T-helper 2 cell treated with Interferon-gamma antibody and Interleukin-4, amounts not matched to agents 5 μg/mL and 100 μg/mL, for 36 hours (primary cell): ENCODE results near the gene APBA2.

Experiments
- DNase-seq: peaks from one replicate; pipeline ENCODE4 v3.0.0; 2021; ENCODE audit warnings: low spot score
- H3K27ac Mint-ChIP-seq: one replicate; pipeline ENCODE4 v1.8.0; 2021; ENCODE audit warnings: mild to moderate bottlenecking, mixed read lengths
- H3K27me3 Mint-ChIP-seq: one replicate; pipeline ENCODE4 v1.8.0; 2021; ENCODE audit warnings: low read depth, mixed read lengths
- H3K36me3 Mint-ChIP-seq: one replicate; pipeline ENCODE4 v1.8.0; 2021; ENCODE audit warnings: low read depth, mixed read lengths
- H3K4me1 Mint-ChIP-seq: one replicate; pipeline ENCODE4 v1.8.0; 2021; ENCODE audit warnings: low read depth, mixed read lengths
- H3K4me3 Mint-ChIP-seq: one replicate; pipeline ENCODE4 v1.8.0; 2022; ENCODE audit warnings: mild to moderate bottlenecking, moderate library complexity, mixed read lengths
- H3K9me3 Mint-ChIP-seq: one replicate; pipeline ENCODE4 v1.8.0; 2021; ENCODE audit warnings: mixed read lengths

APBA2 gene

DNA sequence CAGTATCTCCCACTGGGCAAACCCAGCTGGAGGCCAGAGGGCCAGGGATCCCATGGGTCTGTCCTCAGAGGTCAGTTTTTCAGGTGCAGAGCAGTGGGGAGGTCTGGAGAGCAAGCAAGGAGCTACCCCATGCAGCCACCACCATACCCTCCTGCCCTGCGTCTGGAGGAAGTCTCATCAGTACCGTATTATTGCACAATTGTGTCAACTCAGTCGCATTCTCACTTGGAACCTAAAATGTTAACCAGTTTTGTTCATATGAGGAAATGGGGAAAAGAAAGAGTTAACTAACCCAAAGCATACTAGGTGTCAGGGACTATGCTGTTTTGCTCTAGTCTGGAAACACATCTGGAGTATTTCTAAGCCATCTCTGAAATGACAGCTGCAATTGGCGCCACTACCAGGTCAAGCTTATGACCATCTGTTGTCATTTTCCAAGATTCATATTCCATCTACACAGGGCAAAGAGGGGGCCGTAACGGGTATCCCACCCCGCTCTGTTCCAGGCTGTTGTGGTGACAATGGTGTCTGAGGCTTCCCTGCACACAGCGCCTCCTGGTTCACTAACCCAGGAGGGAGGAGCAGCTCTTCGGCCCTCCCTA lies 16.9 kb upstream of the APBA2 start:
- H3K4me1 Mint-ChIP-seq = no peaks in the 10 kb centered on the region
- H3K36me3 Mint-ChIP-seq = no peaks in the 10 kb centered on the region
- no peak overlapping the region for H3K27ac Mint-ChIP-seq
- H3K4me3 Mint-ChIP-seq = no peak overlapping the region
- no peaks in the 10 kb centered on the region for H3K9me3 Mint-ChIP-seq
- DNase-seq = no peak
- H3K27me3 Mint-ChIP-seq = no peaks in the 10 kb centered on the region

DNA sequence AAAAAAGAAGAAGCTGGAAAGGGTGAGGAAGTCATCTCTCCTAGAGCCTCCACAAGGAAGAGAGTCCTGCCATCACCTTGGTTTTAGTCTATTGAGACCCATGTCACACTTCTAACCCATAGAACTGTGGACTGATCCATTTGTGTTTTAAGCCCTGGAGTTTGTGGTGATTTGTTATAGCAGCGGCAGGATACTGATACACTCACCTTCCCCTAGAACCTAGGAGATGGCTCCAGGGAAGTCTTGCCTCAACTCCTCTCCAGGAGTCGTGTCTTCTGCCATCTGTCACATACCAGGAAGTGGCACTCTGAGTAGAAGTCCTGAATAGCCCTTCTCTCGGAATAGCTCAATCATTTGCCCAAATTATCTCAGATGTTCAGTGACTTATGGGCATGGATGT lies 14.6 kb upstream of the APBA2 start:
- no peaks in the 10 kb centered on the region for H3K36me3 Mint-ChIP-seq

DNA sequence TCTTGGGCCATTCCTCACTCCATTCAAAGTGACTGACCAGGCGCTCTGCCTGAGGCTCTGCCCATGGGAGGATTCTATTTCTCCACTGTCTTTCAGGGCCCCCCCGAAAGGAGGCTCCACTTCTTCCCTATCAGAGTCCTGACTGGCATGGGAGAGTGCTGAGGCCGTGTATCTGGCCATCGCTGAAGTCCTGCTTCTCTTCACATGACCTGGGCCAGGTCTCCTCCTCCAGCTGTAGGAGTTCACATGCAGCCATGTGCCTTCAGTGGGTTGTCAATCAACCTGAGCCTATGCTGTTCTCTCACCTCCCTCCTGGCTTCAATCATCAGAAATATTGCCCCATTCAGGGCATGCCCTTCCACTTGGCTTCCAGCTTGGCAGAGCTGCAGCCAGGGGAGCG lies 12.8 kb upstream of the APBA2 start:
- H3K4me1 Mint-ChIP-seq = no peaks in the 10 kb centered on the region
- H3K36me3 Mint-ChIP-seq = no peaks in the 10 kb centered on the region
- H3K9me3 Mint-ChIP-seq = no peaks in the 10 kb centered on the region
- H3K27ac Mint-ChIP-seq = no peak overlapping the region
- no peak for DNase-seq
- H3K4me3 Mint-ChIP-seq = no peak overlapping the region
- no peaks in the 10 kb centered on the region for H3K27me3 Mint-ChIP-seq

More for the DNA sequence above, 14.6 kb upstream of the APBA2 start:
- Mint-ChIP-seq H3K4me1 (no peaks in the 10 kb centered on the region), H3K9me3 (no peaks in the 10 kb centered on the region), H3K27me3 (no peaks in the 10 kb centered on the region), H3K27ac (no peak overlapping the region), H3K4me3 (no peak overlapping the region)
- DNase-seq = no peak

DNA sequence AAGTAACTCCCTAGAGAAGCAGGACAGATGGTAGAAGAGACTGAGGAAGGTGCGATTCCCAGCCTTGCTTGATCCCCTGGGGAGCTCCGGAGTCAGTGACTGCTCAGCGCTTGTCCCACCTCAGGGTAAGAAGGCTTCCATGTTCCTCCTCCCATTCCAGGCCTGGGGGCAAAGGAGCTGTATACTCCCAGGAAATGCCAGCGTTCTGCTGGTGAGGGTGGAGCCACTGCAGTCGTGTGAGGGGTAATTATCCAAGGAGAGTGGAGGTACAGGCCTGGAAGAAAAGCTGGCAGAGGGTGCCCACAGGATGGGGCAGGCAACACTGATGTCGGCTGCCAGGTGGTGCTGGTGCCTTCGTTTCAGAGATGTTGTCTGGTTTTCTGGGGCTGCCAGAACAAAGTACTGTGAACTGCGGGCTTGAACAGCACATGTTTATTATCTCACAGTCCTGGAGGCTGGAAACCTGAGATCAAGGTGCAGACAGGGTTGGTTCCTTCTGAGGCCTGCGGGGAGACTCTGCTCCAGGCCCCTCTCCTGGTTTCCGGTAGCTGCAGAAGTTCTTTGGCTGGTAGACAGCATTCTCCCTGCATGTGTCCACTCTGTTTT lies 12.1 kb upstream of the APBA2 start:
- Mint-ChIP-seq H3K9me3 (no peaks in the 10 kb centered on the region), H3K27me3 (no peaks in the 10 kb centered on the region), H3K4me1 (no peaks in the 10 kb centered on the region), H3K4me3 (no peak overlapping the region), H3K27ac (no peak overlapping the region), H3K36me3 (no peaks in the 10 kb centered on the region)
- no peak for DNase-seq

DNA sequence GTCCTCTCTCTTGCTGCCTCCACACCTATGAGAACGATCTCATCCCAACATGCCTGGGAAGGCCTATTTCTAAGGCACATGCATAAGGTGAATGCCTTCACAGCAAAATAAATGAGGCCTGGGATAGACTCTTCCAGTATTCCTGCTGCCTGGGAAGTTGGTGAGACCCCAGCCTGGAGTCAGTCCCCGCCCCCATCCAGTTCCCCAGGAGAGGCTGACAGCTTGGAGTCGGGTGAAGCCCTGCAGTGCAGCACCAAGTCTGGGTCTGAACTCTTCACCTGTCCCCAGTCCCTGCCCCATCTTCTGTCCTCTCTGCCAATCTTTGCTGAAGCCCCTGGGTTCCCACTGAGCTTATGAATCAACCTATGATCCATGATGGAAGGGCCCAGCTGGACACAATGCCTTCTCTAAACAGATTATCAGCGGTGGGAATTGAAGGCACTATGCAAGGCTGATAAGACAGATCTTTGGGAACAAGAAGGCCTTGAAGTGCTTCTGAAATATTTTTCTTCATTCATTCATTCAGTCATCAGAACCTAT lies 10.2 kb upstream of the APBA2 start:
- DNase-seq = no peak
- Mint-ChIP-seq H3K36me3 (no peaks in the 10 kb centered on the region), H3K27me3 (no peaks in the 10 kb centered on the region), H3K9me3 (no peaks in the 10 kb centered on the region), H3K4me3 (no peak overlapping the region), H3K4me1 (no peaks in the 10 kb centered on the region), H3K27ac (no peak overlapping the region)

DNA sequence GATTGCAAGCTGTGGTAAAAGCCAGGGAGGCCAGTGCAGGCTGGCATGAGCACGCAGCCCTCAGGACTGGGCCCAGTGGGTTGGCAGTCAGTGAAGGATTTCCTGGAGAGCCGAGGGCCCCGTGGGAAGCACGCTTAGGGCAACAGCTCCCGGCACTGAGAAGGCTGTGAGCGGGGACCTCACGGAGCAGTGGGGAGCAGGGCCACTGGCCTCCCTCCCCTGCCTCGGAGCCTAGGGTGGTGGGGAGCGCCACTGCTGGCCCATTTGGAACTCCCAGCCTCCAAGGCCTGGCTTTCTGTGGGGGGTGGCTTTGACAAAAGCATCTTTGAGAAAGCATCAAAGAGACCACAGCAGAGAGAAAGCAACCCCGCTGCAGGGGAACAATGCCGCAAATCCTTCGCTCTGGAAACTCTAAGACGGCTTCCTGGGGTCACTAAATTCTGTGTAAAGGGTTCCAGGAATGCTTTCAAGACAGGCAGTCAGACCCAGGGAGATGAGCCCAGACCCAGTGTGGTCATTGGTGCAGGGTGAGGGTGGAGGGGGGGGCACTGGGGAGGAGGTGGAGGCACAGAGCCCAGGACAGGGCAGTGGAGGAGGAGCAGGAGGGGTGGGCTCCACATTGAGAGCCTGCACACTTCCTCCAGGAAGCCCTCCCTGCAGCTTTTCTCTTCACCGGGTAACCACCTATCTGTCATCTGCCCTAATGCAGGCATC lies 9.5 kb upstream of the APBA2 start:
- H3K9me3 Mint-ChIP-seq = no peaks in the 10 kb centered on the region
- H3K4me1 Mint-ChIP-seq = no peaks in the 10 kb centered on the region
- no peaks in the 10 kb centered on the region for H3K36me3 Mint-ChIP-seq
- no peak overlapping the region for H3K4me3 Mint-ChIP-seq
- DNase-seq = no peak
- no peak overlapping the region for H3K27ac Mint-ChIP-seq
- H3K27me3 Mint-ChIP-seq = no peaks in the 10 kb centered on the region

DNA sequence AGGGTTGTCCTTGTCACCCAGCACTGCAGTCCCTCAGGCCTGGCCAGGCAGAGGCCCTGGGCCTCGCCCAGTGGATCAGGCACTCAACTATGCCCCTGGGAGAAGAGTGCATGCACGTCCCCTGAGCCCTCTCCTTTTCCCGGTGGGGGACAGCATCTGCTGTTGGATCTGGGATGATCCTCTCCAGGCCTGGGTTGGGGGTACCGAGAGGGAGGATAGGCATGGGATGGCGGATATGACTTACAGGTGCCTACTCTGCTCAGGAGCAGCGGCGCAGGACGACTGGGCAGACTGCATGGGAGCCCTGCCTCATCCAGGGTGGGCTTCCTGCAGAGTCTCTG lies 9.0 kb upstream of the APBA2 start:
- Mint-ChIP-seq H3K4me1 (no peaks in the 10 kb centered on the region), H3K27ac (no peak overlapping the region), H3K4me3 (no peak overlapping the region), H3K9me3 (no peaks in the 10 kb centered on the region), H3K27me3 (no peaks in the 10 kb centered on the region), H3K36me3 (no peaks in the 10 kb centered on the region)
- no peak for DNase-seq

DNA sequence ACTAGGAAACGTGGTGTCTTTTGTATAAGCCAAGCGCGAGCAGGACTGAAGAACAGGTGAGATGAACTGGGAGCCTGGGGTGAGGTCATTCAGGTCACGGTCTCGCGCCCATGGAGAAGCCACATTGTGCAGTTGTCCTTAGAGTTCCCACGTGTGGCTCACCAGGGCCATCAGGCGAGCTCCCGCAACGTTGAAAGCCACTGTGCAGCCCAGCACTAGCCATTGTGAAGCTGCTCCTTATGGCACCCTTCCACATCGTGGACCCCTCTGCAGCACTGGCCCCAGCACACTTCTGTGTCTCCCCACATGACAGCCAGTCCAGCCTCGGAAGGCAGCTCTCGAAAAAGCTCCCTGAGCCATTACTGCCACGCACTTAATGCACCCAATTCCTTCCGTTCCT lies 7.6 kb upstream of the APBA2 start:
- no peaks in the 10 kb centered on the region for H3K36me3 Mint-ChIP-seq
- no peaks in the 10 kb centered on the region for H3K9me3 Mint-ChIP-seq
- H3K27ac Mint-ChIP-seq = no peak overlapping the region
- H3K4me3 Mint-ChIP-seq = no peak overlapping the region
- H3K27me3 Mint-ChIP-seq = peaks cover 2% of the 10 kb centered on the region
- no peak for DNase-seq
- H3K4me1 Mint-ChIP-seq = no peaks in the 10 kb centered on the region

DNA sequence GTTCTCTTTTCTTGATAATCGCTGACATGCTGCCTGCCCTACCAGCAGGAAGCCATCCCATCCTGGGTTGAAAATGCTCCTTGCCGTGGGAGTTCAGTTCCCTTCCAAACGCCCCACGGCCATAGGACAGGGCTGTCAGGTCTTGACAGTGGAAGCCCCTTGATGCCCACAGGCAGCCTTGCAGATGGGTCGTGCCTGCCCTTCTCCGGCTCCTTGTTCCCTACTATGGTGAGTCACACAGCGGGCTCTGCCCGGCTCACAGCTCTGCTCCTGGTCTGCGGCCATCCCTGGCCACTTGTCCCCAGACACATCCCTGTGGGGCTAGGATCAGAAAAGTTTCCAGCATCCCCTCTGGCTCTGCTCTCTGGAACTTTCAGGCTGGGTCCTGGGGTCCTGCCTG lies 6.2 kb upstream of the APBA2 start:
- no peak overlapping the region for H3K27ac Mint-ChIP-seq
- no peak overlapping the region for H3K4me3 Mint-ChIP-seq
- no peaks in the 10 kb centered on the region for H3K9me3 Mint-ChIP-seq
- peaks cover 13% of the 10 kb centered on the region for H3K27me3 Mint-ChIP-seq
- H3K4me1 Mint-ChIP-seq = no peaks in the 10 kb centered on the region
- H3K36me3 Mint-ChIP-seq = no peaks in the 10 kb centered on the region
- DNase-seq = no peak

DNA sequence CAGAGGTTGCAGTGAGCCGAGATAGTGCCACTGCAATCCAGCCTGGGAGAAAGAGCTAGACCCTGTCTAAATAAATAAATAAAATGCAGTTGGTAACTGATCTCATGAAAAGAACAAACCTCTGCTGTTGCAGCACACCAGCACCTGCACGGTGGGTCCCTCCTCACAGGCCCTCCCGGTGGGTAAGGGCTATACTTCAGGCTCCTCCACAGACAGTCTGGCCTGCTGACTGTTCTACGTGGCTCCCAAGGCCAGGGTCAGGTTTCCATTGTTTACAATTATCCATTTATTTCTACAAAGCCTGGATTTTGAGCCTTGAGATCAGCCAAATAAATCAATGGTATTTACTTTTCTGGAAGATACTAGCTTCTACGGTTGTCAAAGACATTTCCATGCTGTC lies 5.1 kb upstream of the APBA2 start:
- Mint-ChIP-seq H3K9me3 (no peaks in the 10 kb centered on the region), H3K4me3 (no peak overlapping the region), H3K36me3 (no peaks in the 10 kb centered on the region), H3K27ac (no peak overlapping the region), H3K27me3 (peaks cover 21% of the 10 kb centered on the region), H3K4me1 (no peaks in the 10 kb centered on the region)
- no peak for DNase-seq

DNA sequence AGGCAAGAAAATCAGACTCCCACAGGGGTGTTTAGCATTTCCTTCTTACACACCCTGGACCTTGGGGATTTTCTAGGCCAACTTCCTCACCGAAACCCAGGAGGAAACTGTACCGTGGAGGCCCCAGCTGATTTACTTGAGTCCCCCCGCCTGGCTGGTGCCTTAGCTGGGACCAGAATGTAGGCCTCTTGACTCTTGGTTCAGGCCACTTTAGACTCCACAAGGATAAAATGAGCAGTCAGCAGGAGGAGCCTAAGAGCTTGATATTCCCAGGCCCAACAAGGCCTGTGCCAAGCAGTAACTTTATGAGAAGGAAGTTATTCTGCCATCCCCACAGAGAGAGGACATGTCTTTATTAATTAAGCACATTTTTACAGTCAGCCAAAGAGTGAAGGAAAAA lies 4.6 kb upstream of the APBA2 start:
- Mint-ChIP-seq H3K27me3 (peaks cover 21% of the 10 kb centered on the region), H3K4me1 (no peaks in the 10 kb centered on the region), H3K27ac (no peak overlapping the region), H3K36me3 (no peaks in the 10 kb centered on the region), H3K9me3 (no peaks in the 10 kb centered on the region), H3K4me3 (no peak overlapping the region)
- DNase-seq = no peak

DNA sequence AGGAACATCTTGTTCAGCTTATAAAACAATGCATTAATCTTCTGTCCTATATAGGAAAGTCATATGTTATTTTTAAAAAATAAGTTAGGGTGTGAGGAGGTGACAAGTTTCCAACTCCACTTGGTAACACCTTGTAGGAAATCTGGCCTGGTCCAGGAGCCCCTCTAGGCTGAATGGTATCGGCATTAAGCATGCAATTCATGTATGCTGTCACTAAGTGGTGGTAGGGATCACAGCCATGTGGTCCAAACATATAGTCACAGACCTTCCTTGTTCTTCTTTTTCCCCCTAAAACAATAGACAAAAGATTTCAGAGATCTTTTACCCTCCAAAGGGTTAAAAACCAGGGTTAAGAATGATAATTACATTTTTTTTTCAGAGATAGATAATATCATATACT lies 4.2 kb upstream of the APBA2 start:
- Mint-ChIP-seq H3K4me3 (no peak overlapping the region), H3K27me3 (peaks cover 21% of the 10 kb centered on the region), H3K9me3 (no peaks in the 10 kb centered on the region), H3K4me1 (no peaks in the 10 kb centered on the region), H3K27ac (no peak overlapping the region), H3K36me3 (no peaks in the 10 kb centered on the region)
- DNase-seq = no peak

DNA sequence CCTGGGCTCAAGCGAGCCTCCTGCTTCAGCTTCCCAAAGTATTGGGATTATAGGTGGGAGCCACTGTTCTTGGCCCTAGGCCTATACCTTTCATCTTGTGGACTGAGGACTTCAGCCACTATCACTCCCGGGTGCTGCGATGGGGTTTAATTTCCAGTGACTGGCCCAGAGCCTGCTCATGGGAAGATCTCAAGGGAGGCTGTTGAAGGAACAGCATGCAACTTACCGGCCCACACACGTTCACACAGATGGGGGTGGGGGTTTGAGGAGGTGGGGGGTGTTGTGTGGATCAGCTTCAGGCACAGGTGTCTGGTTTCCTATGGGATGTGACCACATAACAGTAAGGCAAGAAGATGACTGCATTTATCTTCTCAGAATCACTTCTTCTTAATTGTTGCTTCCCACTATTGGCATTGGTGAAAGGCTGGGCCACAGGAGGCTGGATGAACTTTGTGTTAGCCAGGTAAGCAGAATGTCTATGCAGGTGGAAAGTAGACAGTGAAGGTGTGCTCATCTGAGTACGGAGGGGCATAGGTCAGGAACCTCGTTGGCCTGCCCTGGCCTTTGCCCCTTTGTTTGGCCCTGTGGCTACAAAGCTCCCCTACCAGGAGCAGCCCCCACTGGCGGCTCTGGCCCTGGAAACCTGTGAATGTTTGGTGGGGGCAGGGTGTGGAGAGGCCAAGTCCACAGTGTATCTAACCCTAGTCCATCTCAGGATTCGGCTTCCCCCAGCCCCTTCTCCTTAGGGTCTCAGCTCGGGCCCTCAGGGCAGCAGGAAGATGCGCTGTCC lies 1.4 kb upstream of the APBA2 start:
- no peak overlapping the region for H3K4me3 Mint-ChIP-seq

DNA sequence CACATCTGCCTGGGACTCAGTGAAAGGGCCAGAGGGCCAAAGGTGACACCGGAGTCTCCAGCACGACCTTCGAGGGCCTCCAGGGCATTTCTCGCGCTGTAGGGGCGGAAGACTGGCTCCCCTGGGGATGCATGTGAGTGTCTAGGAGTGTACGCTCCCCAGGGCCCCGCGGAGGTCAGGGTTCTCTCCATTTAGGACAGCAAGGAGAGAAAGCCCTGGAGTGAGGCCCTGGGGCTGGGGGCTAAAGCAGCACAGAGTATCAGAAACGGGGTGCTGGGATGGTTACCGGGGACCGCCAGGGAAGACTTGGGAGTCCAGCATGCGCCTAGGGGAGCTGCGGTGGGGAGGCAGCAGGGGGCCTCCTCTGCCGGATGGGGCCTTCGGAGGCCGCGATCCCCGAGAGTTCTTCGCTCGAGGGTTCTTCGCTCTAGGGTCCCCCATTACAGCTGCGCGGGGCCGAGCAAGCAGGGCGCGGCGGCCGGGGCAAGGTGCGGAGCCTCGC lies 595 bp upstream of the APBA2 start:
- Mint-ChIP-seq H3K4me1 (peaks cover 7% of the 10 kb centered on the region), H3K27me3 (peaks cover 40% of the 10 kb centered on the region), H3K4me3 (no peak overlapping the region), H3K36me3 (no peaks in the 10 kb centered on the region), H3K27ac (no peak overlapping the region), H3K9me3 (no peaks in the 10 kb centered on the region)
- DNase-seq = no peak

More for the DNA sequence above, 1.4 kb upstream of the APBA2 start:
- Mint-ChIP-seq H3K27ac (no peak overlapping the region), H3K4me1 (peaks cover 2% of the 10 kb centered on the region), H3K36me3 (no peaks in the 10 kb centered on the region), H3K27me3 (peaks cover 37% of the 10 kb centered on the region), H3K9me3 (no peaks in the 10 kb centered on the region)
- no peak for DNase-seq
